HG03342 (cell line): ENCODE results near the gene ATG2A.
A peak's percentile ranks its signal among the peaks of the same experiment; 100 is the strongest.

Experiments used
- ATAC-seq: cut with Tn5 transposase; IDR thresholded peaks from one replicate; pipeline ENCODE4 v1.9.1; 2021; ENCODE audit warnings: mild to moderate bottlenecking, moderate library complexity; ENCODE audit not compliant: unreplicated experiment

The ATG2A gene

GRCh38 chr11:64905516-64906313, 11.3 kb downstream of the ATG2A start:
- ATAC-seq = no peak

GRCh38 chr11:64903291-64903833, 13.6 kb downstream of the ATG2A start:
- ATAC-seq = no peak

DNA sequence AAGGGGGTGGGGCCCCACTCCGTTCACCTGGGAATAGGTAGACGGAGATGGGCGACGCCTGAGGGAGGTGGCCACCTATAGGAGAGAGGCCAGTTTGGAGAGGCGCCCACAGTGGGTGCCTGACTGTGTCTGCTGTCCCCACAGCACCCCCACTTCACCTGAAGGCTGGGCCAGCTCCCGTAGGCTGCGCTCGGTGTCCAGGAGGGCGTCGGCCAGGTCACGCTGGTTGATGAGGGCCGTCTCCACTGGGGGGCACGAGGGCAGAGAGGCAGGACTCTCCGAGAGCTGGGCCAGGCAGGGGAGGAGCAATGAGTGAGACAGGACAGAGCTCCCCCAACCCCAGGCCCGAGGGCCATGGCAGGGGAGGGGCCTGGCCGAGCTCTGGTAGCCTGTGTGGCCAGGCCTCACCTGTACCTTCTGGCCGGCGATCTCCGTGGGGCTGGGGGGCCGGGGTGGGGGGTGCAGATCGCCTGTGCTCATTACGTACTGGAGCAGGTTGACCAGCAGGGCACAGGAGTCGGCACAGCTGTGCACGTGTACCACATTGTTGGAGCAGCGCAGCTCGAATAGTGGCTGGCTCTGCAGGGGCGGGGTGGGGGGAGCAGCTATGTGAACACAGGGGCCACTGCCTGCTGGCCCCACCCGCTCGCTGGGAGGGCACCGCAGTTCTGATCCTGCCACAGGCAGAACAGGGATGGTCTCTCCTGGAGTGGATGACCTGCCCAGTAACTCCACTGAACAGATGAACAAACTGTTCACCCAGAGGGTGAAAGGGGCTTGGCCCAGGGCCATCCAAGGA, 14.7 kb downstream of the ATG2A start:
- no peak for ATAC-seq

GRCh38 chr11:64900774-64901173, 16.2 kb downstream of the ATG2A start:
- no peak for ATAC-seq

GRCh38 chr11:64900263-64900678, 16.7 kb downstream of the ATG2A start:
- no peak for ATAC-seq

GRCh38 chr11:64898541-64898940, 18.5 kb downstream of the ATG2A start:
- ATAC-seq = no peak

GRCh38 chr11:64898076-64898445, 18.9 kb downstream of the ATG2A start:
- no peak for ATAC-seq

- ATAC-seq = no peak
Measured at GRCh38 chr11:64897381-64898075, 19.5 kb downstream of the ATG2A start.

GRCh38 chr11:64896448-64897022, 20.5 kb downstream of the ATG2A start:
- no peak for ATAC-seq

DNA sequence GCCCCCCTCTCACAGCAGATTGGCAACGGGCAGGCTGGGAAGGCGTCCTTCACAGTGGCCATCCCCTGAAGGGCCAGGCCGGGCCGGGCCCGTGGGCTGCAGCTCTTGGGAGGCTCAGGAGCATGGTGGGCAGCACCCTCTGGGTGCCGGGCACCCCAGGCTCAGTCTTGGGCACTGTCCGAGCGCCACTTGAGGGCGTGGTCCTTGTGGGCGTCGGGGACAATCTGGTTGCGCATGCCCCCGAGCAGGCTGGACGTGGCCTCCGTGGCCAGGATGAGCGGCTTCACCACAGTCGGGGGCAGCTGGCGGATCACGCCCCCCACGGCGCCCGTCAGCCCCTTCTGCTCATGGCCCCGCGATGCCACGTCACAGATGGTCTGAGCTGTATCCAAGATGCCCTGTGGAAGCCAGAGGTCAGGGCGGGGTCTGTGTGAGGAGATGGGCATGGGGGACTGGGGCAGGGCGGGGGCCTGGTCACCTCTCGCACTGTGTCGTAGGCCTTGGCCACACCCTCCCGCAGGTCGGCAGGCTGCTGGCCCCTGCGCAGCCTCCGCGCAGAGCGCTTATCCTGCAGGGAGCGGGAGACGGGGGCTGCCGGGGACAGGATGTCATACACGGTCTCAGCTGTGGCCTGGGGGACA, 22.1 kb downstream of the ATG2A start:
- no peak for ATAC-seq

GRCh38 chr11:64894070-64894811, 22.8 kb downstream of the ATG2A start:
- ATAC-seq = peak; percentile 57

DNA sequence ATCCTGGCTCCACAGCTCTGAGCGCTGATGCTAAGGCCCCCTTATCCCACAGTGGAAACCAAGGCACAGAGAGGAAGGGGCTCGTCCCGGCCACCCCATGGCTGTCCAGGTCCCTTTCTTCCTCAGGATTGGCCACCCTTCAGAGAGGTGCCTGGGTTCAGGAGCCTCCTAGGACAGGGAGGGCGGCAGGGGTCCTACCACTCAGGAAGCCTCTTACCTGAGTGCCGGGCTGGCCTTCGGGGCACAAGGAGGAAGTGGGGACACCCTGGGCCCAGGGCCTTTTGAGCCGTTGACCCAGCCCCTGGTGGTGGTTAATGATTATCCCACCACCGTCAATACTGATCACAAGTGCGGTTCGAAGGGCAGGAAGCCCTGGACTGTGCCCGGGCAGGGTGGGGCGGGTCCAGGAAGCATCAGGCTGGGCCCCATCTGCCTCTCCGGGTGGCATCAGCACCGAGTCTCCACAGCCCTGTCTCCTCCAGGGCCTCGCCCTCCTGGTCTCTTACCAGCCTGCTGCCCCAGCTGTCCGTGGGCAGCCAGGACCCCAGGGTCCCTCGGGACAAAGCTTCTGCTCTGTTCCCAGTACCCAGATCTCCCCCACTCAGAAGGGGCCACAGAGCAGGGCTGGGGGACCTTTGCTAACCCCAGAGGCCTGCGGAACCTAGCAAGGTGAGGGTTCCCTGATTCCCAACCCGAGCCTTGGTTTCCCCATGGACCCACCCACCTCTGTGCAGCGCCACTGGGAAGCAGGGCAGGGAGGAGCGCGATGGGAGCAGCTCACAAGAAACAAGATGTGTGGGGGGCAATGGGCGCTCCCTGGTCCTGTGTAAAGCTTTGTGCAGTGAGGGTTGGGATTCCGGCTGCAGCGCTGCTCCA, 23.6 kb downstream of the ATG2A start:
- ATAC-seq = no peak

DNA sequence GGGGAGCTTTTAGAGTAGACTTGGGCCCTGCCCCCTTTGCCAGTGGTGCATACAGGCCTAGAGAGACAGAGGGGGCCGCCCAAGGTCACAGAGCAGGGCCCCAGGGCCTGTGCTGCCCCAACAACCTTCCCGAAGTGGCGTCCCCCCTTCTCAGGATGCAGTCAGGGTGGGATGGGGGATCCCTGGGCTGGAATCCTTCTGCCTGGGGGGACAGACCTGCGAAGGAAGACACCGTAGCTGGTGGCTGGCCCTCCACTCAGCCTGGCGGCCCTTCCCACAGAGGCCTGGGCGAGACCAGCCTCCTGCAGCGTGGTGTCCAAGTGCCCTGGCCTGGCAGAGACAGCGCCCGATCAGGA, 24.2 kb downstream of the ATG2A start:
- no peak for ATAC-seq

DNA sequence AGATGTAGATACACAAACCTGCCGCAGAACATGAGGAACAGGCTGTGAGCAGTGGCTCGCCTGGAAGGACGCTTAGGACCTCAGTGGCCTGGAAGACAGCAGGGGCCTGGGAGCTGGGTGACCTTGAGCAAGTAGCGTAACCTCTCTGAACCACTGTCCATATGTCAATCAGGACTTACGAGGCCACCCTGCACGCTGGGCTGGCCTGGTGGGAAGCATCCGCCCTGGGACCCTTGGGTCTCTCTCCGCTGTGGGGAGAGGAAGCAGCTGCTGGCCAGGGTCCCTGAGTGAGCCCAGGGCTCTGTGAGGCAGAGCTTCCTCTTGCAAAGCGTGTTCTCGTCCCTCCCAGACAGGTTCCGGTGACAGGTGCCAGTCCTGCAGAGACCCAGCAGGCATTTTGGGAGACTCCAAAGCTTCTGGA, 24.6 kb downstream of the ATG2A start:
- no peak for ATAC-seq

DNA sequence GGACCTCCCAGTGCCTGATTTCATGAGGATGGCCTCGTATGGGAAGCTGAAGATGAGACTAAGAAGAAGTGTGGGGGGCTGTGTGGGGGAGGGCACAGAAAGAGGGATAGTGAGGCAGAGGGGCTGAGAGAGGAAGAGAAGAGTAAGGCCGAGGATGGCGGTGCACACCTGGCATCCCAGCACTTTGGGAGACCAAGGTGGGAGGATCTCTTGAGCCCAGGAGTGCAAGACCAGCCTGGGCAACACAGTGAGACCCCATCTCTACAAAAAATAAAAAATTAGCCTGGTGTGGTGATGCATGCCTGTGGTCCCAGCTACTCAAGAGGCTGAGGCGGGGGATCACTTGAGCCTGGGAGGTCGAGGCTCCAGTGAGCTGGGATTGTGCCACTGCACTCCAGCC, 25.1 kb downstream of the ATG2A start:
- no peak for ATAC-seq

GRCh38 chr11:64891215-64891848, 25.7 kb downstream of the ATG2A start:
- no peak for ATAC-seq

GRCh38 chr11:64890522-64890939, 26.5 kb downstream of the ATG2A start:
- no peak for ATAC-seq

DNA sequence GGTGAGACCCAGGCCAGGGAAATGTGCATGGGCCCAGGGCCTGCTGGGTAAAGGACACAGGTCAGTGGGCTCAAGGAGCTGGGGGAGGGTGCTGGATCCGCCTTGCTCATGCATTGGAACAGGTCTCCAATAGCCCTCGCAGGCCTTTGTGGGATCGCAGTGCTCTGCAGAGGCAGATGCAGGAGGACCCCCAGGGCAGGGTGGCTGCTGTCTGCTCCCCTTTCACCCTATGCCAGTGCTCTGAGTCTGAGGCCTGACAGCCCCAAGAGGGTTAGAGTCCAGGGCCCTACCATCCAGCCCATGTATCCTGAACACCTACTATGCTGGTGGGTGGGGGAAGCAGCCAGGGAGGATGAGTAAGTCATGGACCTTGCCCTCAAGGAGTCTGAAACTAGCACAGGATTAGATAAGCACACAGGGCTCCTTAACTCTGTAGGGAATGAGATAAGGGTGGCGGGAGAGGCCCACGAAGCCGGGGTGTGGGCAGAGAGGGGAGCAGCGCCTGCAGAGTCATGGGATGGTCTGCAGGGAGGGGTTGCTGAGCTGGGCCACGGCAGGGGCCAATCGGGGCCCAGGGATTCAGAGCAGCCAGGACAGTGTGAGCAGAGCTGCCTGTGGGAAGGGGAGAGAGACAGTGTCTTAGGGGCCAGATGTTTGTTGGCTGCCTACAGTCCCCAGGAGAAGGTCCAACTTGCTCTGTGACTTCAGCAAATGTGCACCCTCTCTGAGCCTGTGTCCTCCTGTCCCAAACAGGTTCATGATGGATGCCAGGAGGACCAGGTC, 28.1 kb downstream of the ATG2A start:
- ATAC-seq = no peak
